T1000 (cell line): ENCODE data around the gene PKP2.

Source experiments
- DNase-seq: peaks from one replicate; lab custom pipeline; 2025; ENCODE audit warnings: mixed read lengths; lab: John Stamatoyannopoulos, UW

The PKP2 gene

GRCh38 chr12:32896432-32897280, at the start of gene PKP2:
Gene PKP2 (minus strand): TSS chr12:32896777. CDS start chr12:32896731, 46 bp downstream.
- DNase-seq: no peak

DNA sequence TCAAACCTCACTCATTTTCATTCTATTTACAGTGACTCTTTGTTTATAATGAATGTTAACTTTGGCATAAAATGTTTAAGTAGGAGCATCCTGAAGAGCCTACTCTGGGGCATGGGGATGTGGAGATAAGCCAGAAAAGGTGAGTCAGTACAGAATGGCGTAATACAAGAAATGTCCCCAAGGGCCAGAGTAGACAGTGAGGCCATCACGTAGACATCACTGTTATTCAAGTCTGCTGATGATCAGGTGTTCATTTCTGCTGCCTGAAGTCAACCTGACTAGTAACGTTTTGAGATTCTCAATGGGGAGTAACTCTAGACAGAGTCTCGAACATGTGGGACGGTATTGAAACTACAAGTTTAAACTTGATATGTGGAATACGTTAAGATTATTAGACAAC, 47.6 kb upstream of the PKP2 start:
- DNase-seq: peak; percentile 20

- no peak for DNase-seq
Measured at GRCh38 chr12:32939801-32940200, 43.2 kb upstream of the PKP2 start.

DNA sequence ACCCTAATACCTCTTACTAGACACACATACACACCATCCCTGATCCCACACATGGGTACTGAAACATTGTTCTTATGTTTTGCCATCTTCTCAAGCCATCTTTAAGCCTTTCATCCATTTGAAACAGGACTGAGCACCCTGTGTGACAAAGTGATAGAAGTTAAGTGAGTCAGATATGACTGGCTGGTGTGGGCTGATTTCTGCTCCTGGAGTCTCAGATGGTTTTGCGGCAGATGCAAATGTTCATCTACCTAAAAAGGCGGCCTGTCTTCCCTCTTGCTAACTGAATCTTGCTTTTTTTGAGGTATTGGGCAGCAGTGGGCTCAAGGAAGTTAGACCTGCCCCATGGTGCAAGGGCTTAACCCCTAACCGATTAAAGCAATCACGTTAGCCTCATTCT, 30.4 kb upstream of the PKP2 start:
- no peak for DNase-seq

DNA sequence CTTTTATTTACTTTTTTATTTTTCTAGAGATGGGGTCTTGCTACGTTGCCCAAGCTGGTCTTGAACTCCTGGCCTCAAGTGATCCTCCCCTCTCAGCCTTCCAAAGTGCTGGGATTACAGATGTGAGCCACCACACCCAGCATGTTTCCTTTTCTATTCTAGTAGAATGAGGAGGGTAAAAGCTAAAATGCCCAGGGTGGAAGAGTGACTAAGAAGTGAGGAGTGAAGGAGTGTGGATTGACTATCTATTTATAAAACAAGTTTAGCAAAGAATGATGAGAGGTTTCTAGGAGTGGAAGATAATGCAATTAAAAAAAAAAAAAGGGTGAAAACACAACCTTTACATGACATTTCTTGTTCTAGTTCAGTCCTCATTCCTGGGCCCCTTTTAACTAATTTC, 29.8 kb upstream of the PKP2 start:
- no peak for DNase-seq

GRCh38 chr12:32922546-32923297, 26.1 kb upstream of the PKP2 start:
- no peak for DNase-seq

DNA sequence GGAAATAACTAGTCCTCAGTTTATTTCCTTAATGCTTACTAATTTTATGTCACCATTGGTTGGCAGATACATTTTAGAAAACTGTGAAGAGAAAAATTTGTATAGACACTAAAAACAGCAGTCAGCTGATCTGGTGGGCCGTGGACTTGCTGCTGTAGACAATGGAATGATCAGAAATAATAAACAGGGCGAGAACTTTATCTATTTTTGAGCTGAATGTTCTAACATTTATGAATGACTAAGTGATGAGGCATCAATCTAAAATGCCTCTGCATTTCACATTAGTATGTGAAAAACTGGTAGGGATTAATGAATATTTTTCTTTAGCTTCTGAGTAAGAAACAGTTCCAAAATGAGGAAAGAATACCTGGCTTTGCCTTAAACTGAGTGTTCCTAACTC, 24.8 kb upstream of the PKP2 start:
- DNase-seq: no peak

- no peak for DNase-seq
Measured at GRCh38 chr12:32920506-32921085, 24.0 kb upstream of the PKP2 start.

- no peak for DNase-seq
Measured at GRCh38 chr12:32918890-32919801, 22.6 kb upstream of the PKP2 start.

DNA sequence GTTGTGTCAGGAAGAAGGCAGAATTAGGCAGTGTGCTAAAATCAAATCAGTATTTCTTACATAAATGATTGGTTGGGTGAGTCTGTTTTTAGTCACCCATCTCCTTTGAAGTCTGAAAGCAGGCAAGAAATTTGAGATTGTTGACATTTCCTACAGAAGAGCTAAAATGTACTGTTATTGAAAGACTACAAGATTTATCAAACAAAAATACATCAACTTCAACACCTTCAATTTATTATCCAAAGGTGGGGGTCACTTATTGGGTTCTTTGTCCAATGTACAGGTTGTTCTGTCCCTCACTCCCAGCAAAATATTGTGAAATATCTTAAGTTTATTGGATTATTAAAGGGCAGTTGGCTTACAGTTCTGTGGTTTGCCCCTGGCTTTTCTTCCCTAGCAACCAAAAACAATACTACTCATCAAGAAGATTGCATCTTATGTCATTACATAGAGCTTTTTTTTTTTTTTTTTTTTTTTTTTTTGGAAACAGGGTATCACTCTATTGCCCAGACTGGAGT, 20.6 kb upstream of the PKP2 start:
- DNase-seq: peak; percentile 24

GRCh38 chr12:32907898-32908476, 11.4 kb upstream of the PKP2 start:
- DNase-seq: no peak

GRCh38 chr12:32907166-32907565, 10.6 kb upstream of the PKP2 start:
- no peak for DNase-seq

DNA sequence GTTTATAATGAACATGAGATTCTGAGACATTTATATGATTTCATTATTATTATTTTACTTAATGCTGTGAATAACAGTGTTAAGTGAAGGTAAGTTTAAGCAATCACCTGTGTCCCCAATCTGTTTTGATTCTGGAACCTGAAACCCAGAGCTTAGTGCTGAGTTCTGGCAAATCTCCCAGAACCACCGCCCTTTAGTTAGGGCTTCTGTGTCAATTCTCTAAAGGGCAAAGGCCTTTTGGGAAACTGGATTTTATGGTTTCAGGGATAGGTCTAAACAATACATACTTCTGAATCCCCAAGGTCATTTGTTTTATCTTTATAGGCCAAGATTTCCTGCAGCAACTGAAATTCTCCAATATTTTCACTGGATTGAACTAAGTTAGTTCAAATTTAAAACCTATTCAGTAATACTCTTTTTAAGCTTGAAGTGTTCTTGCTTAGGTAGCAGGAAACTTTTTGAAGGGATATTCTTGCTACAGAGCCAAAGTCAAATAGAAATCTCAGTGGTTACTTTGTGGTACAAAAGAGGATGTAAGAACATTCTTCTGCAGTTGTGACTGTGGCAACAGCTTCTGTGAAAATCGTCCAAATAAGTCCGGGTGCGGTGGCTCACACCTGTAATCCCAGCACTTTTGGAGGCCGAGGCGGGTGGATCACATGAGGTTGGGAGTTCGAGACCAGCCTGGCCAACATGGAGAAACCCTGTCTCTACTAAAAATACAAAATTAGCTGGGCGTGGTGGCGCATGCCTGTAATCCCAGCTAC, 10.0 kb upstream of the PKP2 start:
- no peak for DNase-seq

DNA sequence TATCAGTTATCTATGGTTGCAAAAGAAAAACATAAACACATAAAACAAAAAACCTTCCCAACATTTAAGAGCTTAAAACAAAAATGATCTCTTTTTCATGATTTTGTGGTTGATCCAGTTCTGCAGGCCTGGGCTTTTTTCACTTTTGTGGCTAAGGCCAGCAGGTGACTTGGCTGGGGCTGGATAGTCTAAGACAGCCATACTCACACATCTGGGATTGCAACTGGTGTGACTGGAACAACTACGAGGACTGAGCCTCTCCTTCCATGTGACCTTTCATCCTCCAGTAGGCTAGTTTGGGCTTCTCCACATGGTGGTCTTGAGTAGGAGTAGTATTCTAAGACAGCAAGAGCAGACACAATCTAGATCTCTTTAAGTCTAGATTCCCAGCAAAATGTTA, 7.2 kb upstream of the PKP2 start:
- no peak for DNase-seq

GRCh38 chr12:32903318-32903717, 6.7 kb upstream of the PKP2 start:
- DNase-seq: no peak

DNA sequence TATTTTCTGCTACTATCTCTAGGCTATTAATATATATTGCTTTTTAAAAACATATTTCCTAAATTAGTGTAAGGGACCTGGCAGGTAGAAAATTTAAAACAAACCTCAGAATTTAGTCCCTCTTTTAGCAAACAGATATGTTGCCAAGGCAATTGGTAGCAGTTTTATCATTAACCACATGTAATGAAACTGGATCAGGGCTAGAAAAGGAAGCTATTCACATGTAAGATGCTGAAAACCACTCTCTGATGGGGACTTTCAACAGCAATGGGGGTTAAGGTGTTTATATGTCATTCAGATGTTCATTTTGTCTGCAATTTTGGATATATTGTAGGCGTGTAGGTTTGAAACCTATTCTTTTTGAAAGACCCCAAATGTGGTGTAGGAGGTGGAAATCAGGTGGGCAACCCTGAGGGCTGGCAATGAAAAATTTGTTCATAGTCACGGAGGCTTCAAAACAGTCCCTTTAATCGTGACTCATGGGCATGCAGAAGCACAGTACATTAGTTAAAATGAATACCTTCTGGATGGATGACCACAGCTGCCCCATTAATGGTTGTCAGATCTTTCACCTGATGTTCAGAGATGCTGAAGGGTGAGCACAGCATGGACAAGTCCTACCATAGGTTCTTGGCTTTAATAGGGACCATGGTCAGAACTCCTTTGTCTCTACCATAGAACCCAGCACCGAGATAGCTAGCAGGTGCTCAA, 5.9 kb upstream of the PKP2 start:
- no peak for DNase-seq

- DNase-seq: no peak
Measured at GRCh38 chr12:32901553-32901952, 5.0 kb upstream of the PKP2 start.

GRCh38 chr12:32897687-32898573, 1.4 kb upstream of the PKP2 start:
- no peak for DNase-seq

- no peak for DNase-seq
Measured at GRCh38 chr12:32897281-32897610, 669 bp upstream of the PKP2 start.
